NCI-H460 (cell line): Measurements from ENCODE around the gene SCRN3. TPM values are rescaled to one million over a fixed set of nuclear protein-coding genes. Genes with fewer than 3 reads are reported as not detected.

Experiments used
- DNase-seq: peaks from one replicate; pipeline ENCODE4 v3.0.0-alpha.2; 2016; ENCODE audit warnings: low read depth; ENCODE audit errors: extremely low read depth
- total RNA-seq: library from RNA; depleted of rRNA; stranded (reverse); fragments of >200 nt; shearing (Covaris generic); gene quantifications from 2 replicates; pipeline ENCODE4 v1.2.3, GENCODE V29; 2014; rRNA removed

Gene SCRN3
- total RNA-seq, 1 experiment from 2014 or later, result 30.3 TPM

GRCh38 chr2:174473796-174474195, 78.3 kb downstream of the SCRN3 start:
- no peak for DNase-seq

GRCh38 chr2:174477759-174478158, 82.2 kb downstream of the SCRN3 start:
- no peak for DNase-seq

Other genes with a start within 250 kb of the SCRN3 start
- gene OLA1, start 147.2 kb upstream of the SCRN3 start, total RNA-seq, result 152 and 198 TPM in 2 replicates
- not detected in 2 replicates for gene SP9, start 60.8 kb upstream of the SCRN3 start, total RNA-seq
- 2.1 and 2.2 TPM in 2 replicates for gene GPR155, start 91.3 kb downstream of the SCRN3 start, total RNA-seq
- gene WIPF1, start 202.1 kb downstream of the SCRN3 start, total RNA-seq, result 2.3 and 3.2 TPM in 2 replicates